HG03342 (cell line): ENCODE results near the gene MTCL3.
"Not testable (repeated sequence)": the region's sequence is repeated elsewhere in the genome, so short reads cannot be mapped to it uniquely, and the experiment has no call there.

Experiments
- ATAC-seq: cut with Tn5 transposase; IDR thresholded peaks from one replicate; pipeline ENCODE4 v1.9.1; 2021; ENCODE audit warnings: mild to moderate bottlenecking, moderate library complexity; ENCODE audit not compliant: unreplicated experiment

Gene MTCL3

GRCh38 chr6:127439718-127440117 is 79.4 kb downstream of the MTCL3 start:
- no peak for ATAC-seq

DNA sequence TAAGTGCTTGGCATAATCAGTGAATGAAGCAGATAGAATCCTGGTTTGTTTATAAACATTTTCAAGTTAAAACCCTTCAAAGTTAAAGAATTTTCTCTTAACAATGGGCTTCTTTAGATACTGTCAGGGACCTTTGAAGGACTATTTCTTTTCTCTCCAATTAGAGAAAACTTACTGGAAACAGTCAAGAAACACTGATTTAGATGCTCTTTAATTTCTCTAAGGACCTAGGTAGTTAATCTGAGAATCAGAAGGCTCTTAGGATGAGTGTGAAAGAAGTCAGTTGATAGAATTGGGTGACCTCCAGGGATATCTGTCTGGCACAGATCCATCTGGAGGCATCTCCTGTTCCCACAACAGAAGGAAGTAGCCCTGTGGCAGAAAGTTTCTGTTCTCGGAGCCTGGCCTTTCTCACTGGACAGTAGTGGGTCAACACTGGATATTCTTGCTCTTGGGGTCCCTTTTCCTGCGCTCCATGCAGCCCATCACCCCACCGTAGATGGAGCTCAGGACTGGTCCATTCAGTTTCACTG is 82.5 kb downstream of the MTCL3 start:
- ATAC-seq, result no peak

GRCh38 chr6:127435626-127436220 is 83.4 kb downstream of the MTCL3 start:
- no peak for ATAC-seq

DNA sequence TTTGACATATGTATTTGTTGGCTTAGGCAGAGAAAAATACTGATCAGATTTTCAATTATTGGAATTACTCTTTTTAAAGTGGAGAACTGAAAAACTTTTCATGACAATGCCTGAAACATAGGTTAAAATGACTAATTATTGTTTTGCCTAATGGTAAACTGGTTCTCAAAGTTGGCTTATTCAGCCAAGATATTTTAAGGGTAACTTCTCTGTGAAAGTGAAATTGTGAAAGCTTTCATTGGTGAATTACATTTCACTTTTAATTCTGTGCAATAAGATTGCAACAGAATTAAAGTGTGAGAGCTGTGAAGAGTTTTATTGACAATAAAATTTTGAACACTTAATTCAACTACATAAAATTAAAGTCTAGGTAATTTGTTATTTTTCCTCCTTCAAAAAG is 84.5 kb downstream of the MTCL3 start:
- ATAC-seq, result no peak

GRCh38 chr6:127428562-127428961 is 90.6 kb downstream of the MTCL3 start:
- not testable (repeated sequence) for ATAC-seq

DNA sequence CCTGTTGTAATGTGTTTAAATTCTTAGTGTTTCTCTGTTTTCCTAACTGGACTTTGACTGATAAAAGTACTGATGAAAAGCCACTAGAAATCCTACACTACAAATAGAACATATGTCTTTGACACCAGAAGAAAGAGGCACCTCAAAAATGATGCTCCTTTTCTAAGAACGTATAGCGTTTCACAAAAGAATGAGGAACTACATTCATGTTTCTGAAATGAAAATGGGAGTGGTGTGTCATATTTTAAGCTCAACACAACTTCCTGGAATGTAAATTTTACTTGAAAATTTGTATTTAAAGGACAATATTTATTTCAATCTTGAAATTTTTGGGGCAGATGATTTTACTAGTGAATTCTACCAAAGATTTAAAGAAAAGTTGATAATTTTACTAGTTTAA is 95.2 kb downstream of the MTCL3 start:
- ATAC-seq, result no peak
